H9 (cell line): Measurements from ENCODE around the gene TNRC6C. TPM values are rescaled to one million over a fixed set of nuclear protein-coding genes. Genes with fewer than 3 reads are reported as not detected.

Experiments used
- DNase-seq: peaks from one replicate; pipeline ENCODE4 v3.0.0-alpha.2; 2017
- H2AFZ ChIP-seq: one replicate; pipeline ENCODE4 v1.6.1; 2013; ENCODE audit warnings: mild to moderate bottlenecking, low read length, control low read depth, moderate library complexity
- H2AK5ac ChIP-seq: 2 replicates; pipeline ENCODE4 v1.6.1; 2013; ENCODE audit warnings: low read length, control low read depth, mixed read lengths; ENCODE audit not compliant: insufficient read length
- H2BK120ac ChIP-seq: one replicate; pipeline ENCODE4 v1.6.1; 2013; ENCODE audit warnings: low read depth, mild to moderate bottlenecking, low read length, control low read depth, inconsistent platforms; ENCODE audit not compliant: poor library complexity, severe bottlenecking
- H2BK12ac ChIP-seq: 2 replicates; pipeline ENCODE4 v1.6.1; 2013; ENCODE audit warnings: low read length, control low read depth, mixed read lengths, low read depth; ENCODE audit not compliant: insufficient read length
- H2BK15ac ChIP-seq: 2 replicates; pipeline ENCODE4 v1.6.1; 2013; ENCODE audit warnings: low read depth, low read length, control low read depth
- H2BK20ac ChIP-seq: one replicate; pipeline ENCODE4 v1.6.1; 2013; ENCODE audit warnings: low read depth, mild to moderate bottlenecking, low read length, control low read depth, inconsistent platforms; ENCODE audit not compliant: poor library complexity, severe bottlenecking
- H2BK5ac ChIP-seq: 2 replicates; pipeline ENCODE4 v1.6.1; 2013; ENCODE audit warnings: low read length, control low read depth, mixed read lengths; ENCODE audit not compliant: insufficient read length
- H3K14ac ChIP-seq: 2 replicates; pipeline ENCODE4 v1.6.1; 2013; ENCODE audit warnings: low read length, control low read depth; ENCODE audit not compliant: insufficient read depth
- H3K18ac ChIP-seq: 2 replicates; pipeline ENCODE4 v1.6.1; 2013; ENCODE audit warnings: low read depth, mild to moderate bottlenecking, mixed read lengths, low read length, control low read depth; ENCODE audit not compliant: insufficient read length
- H3K23ac ChIP-seq: 2 replicates; pipeline ENCODE4 v1.6.1; 2013; ENCODE audit warnings: low read length, control low read depth, mixed read lengths, low read depth; ENCODE audit not compliant: insufficient read length
- H3K23me2 ChIP-seq: 2 replicates; pipeline ENCODE4 v1.6.1; 2013; ENCODE audit warnings: low read depth, mild to moderate bottlenecking, mixed read lengths, low read length, control low read depth; ENCODE audit not compliant: insufficient read length, poor library complexity, severe bottlenecking
- H3K27ac ChIP-seq: 2 replicates; pipeline ENCODE4 v1.5.1; 2013; ENCODE audit warnings: low read length, control low read depth, mixed read lengths, low read depth; ENCODE audit not compliant: insufficient read length
- H3K27me3 ChIP-seq: 2 replicates; pipeline ENCODE4 v1.6.1; 2013; ENCODE audit warnings: low read length, control low read depth, inconsistent platforms; ENCODE audit not compliant: insufficient read depth
- H3K4ac ChIP-seq: 2 replicates; pipeline ENCODE4 v1.6.1; 2013; ENCODE audit warnings: low read depth, mild to moderate bottlenecking, control low read depth, inconsistent platforms, low read length, moderate library complexity
- H3K4me1 ChIP-seq: 2 replicates; pipeline ENCODE4 v1.6.1; 2013; ENCODE audit warnings: low read length, control low read depth, inconsistent platforms; ENCODE audit not compliant: insufficient read depth
- H3K4me2 ChIP-seq: 2 replicates; pipeline ENCODE4 v1.6.1; 2013; ENCODE audit warnings: low read length, control low read depth, mixed read lengths; ENCODE audit not compliant: insufficient read length, insufficient read depth
- H3K56ac ChIP-seq: 2 replicates; pipeline ENCODE4 v1.6.1; 2013; ENCODE audit warnings: low read depth, mild to moderate bottlenecking, mixed read lengths, low read length, control low read depth; ENCODE audit not compliant: insufficient read length
- H3K79me1 ChIP-seq: 2 replicates; pipeline ENCODE4 v1.6.1; 2013; ENCODE audit warnings: low read depth, mild to moderate bottlenecking, moderate library complexity, low read length, control low read depth, inconsistent platforms; ENCODE audit not compliant: insufficient read depth, poor library complexity, severe bottlenecking
- H3K79me2 ChIP-seq: 2 replicates; pipeline ENCODE4 v1.6.1; 2013; ENCODE audit warnings: low read length, control low read depth, inconsistent platforms; ENCODE audit not compliant: insufficient read depth
- H3K9ac ChIP-seq: 2 replicates; pipeline ENCODE4 v1.6.1; 2013; ENCODE audit warnings: low read length, control low read depth, mixed read lengths; ENCODE audit not compliant: insufficient read length; ENCODE audit errors: extremely low read depth
- H3K9me3 ChIP-seq: one replicate; pipeline ENCODE4 v1.6.1; 2013; ENCODE audit warnings: low read depth, low read length, inconsistent platforms; ENCODE audit not compliant: control insufficient read depth
- H3T11ph ChIP-seq: one replicate; pipeline ENCODE4 v1.6.1; 2013; ENCODE audit warnings: mild to moderate bottlenecking, low read length, control low read depth, inconsistent platforms
- H4K20me1 ChIP-seq: one replicate; pipeline ENCODE4 v1.6.1; 2013; ENCODE audit not compliant: control insufficient read depth, insufficient read length, insufficient read depth
- H4K5ac ChIP-seq: 2 replicates; pipeline ENCODE4 v1.6.1; 2013; ENCODE audit warnings: low read depth, mild to moderate bottlenecking, mixed read lengths, low read length, control low read depth; ENCODE audit not compliant: insufficient read length
- H4K8ac ChIP-seq: replicated peaks from 2 replicates; pipeline ENCODE4 v1.6.1; 2013; ENCODE audit warnings: low read length, control low read depth, mixed read lengths, low read depth; ENCODE audit not compliant: insufficient read length
- H4K91ac ChIP-seq: 2 replicates; pipeline ENCODE4 v1.6.1; 2013; ENCODE audit warnings: low read depth, mild to moderate bottlenecking, moderate library complexity, mixed read lengths, low read length, control low read depth; ENCODE audit not compliant: insufficient read length
- H3K27ac Mint-ChIP-seq, 3 experiments: 2 replicates in 2 of 3; 3 replicates in 1 of 3; pipeline ENCODE4 v1.8.0; 2020 to 2021; ENCODE audit warnings: mixed read lengths in 3 of 3, mild to moderate bottlenecking in 1 of 3, moderate library complexity in 1 of 3
- H3K27me3 Mint-ChIP-seq: 2 replicates; pipeline ENCODE4 v1.8.0; 2021; ENCODE audit warnings: low read depth, mild to moderate bottlenecking, moderate library complexity, mixed read lengths
- H3K36me3 Mint-ChIP-seq, 3 experiments: 2 replicates in 2 of 3; 3 replicates in 1 of 3; pipeline ENCODE4 v1.8.0; 2020 to 2021; ENCODE audit warnings: low read depth in 3 of 3, mixed read lengths in 3 of 3; ENCODE audit not compliant: insufficient read depth in 1 of 3
- H3K4me1 Mint-ChIP-seq, 2 experiments: 2 replicates each; pipeline ENCODE4 v1.8.0; 2020; ENCODE audit warnings: mixed read lengths in 2 of 2
- H3K4me3 Mint-ChIP-seq, 2 experiments: 2 replicates in 1 of 2; 3 replicates in 1 of 2; pipeline ENCODE4 v1.8.0; 2020 to 2021; ENCODE audit warnings: mild to moderate bottlenecking in 2 of 2, mixed read lengths in 2 of 2, moderate library complexity in 1 of 2
- H3K9me3 Mint-ChIP-seq, 2 experiments: 2 replicates in 1 of 2; 3 replicates in 1 of 2; pipeline ENCODE4 v1.8.0; 2020; ENCODE audit warnings: mild to moderate bottlenecking in 2 of 2, mixed read lengths in 2 of 2, moderate library complexity in 1 of 2
- CTCF ChIP-seq: fragments of 200-600 bp; sonication (generic); conservative IDR thresholded peaks from 3 replicates; pipeline ENCODE4 v1.8.0; 2021; ENCODE audit warnings: antibody characterized with exemption, mild to moderate bottlenecking
- WGBS: extraction: QIAGEN DNeasy Blood & Tissue Kit; methylation state at CpG from one replicate; pipeline ENCODE4 v1.1.7; 2013; ENCODE audit warnings: missing lambda C conversion rate, low lambda C conversion rate, mixed read lengths; ENCODE audit not compliant: insufficient read length; ENCODE audit errors: extremely low coverage; 5-methylcytosine and 5-hydroxymethylcytosine counted together
- total RNA-seq: library from RNA; stranded (reverse); gene quantifications from 2 replicates; pipeline ENCODE4 v1.2.1, GENCODE V29; 2021

TNRC6C gene
- total RNA-seq, 1 experiment from 2014 or later, result 24.7 TPM

GRCh38 chr17:77929871-77930436 lies 28.5 kb upstream of the TNRC6C start:
- H3K18ac ChIP-seq, result no peak overlapping the region
- no peak overlapping the region for H3K4ac ChIP-seq
- H4K5ac ChIP-seq, result no peak overlapping the region
- H3K4me1 ChIP-seq, result peaks cover 11% of the 10 kb centered on the region; the same call in 1 of the 2 replicates
- Mint-ChIP-seq H3K4me3 (no peak overlapping the region), H3K4me1 (peaks cover 69 to 76% of the 10 kb centered on the region in 2 experiments), H3K36me3 (no peaks in the 10 kb centered on the region; a peak in 1 of 7 replicates), H3K27ac (peak overlapping the region in 1 of 3 experiments; percentile 23; a peak in 1 of 7 replicates), H3K27me3 (peaks cover 43% of the 10 kb centered on the region), H3K9me3 (no peaks in the 10 kb centered on the region; a peak in 2 of 5 replicates)
- no peak overlapping the region for H2BK12ac ChIP-seq
- no peak overlapping the region for H2BK5ac ChIP-seq
- no peak overlapping the region for H2BK20ac ChIP-seq
- H3K27me3 ChIP-seq, result no peaks in the 10 kb centered on the region
- H3K79me2 ChIP-seq, result no peaks in the 10 kb centered on the region
- no peak overlapping the region for H3K56ac ChIP-seq
- no peak overlapping the region for H4K8ac ChIP-seq
- H3K27ac ChIP-seq, result no peak overlapping the region
- no peak overlapping the region for H2BK120ac ChIP-seq
- H3K14ac ChIP-seq, result no peak overlapping the region; the same call in 1 of the 2 replicates
- H2BK15ac ChIP-seq, result no peak overlapping the region
- TF ChIP-seq CTCF, result no peak
- no peak for DNase-seq
- no peak overlapping the region for H3K23ac ChIP-seq
- no peak overlapping the region for H2AFZ ChIP-seq
- no peak overlapping the region for H3T11ph ChIP-seq
- no peak overlapping the region for H3K9ac ChIP-seq
- no peak overlapping the region for H2AK5ac ChIP-seq
- no peaks in the 10 kb centered on the region for H3K9me3 ChIP-seq
- H4K91ac ChIP-seq, result no peak overlapping the region
- peaks cover under 1% of the 10 kb centered on the region for H4K20me1 ChIP-seq
- no peaks in the 10 kb centered on the region for H3K23me2 ChIP-seq
- WGBS, result no CpG with 5 or more reads among the region's 14 CpGs
- no peak overlapping the region for H3K4me2 ChIP-seq
- no peaks in the 10 kb centered on the region for H3K79me1 ChIP-seq
